AG04449 (cell line): ENCODE data around the gene OR51M1.

Source experiments
- CTCF ChIA-PET: fragments of 350-600 bp; formaldehyde crosslinking; extraction: SDS; loops from one replicate; lab custom pipeline; 2021; ENCODE audit warnings: antibody characterized with exemption; lab: Yijun Ruan, JAX
- POLR2A ChIA-PET: fragments of 400-600, 350-600 bp; formaldehyde crosslinking; extraction: SDS; loops from one replicate; lab custom pipeline; 2020; ENCODE audit warnings: antibody characterized with exemption, inconsistent platforms; lab: Yijun Ruan, JAX
- DNase-seq: peaks from one replicate; pipeline ENCODE4 v3.0.0-alpha.2; 2010; ENCODE audit warnings: low read depth, low spot score
- H3K4me3 ChIP-seq: 2 replicates; pipeline ENCODE4 v1.5.1; 2011; ENCODE audit warnings: low read depth, mild to moderate bottlenecking, control low read depth, low read length
- TF ChIP-seq, protein P1 (sequence below): IDR thresholded peaks from one replicate; pipeline ENCODE4 v1.5.1; 2011; ENCODE audit warnings: mild to moderate bottlenecking, moderate library complexity, low read length, control low read depth, inconsistent platforms; ENCODE audit not compliant: insufficient read depth; ENCODE audit errors: missing control alignments

The OR51M1 gene

DNA sequence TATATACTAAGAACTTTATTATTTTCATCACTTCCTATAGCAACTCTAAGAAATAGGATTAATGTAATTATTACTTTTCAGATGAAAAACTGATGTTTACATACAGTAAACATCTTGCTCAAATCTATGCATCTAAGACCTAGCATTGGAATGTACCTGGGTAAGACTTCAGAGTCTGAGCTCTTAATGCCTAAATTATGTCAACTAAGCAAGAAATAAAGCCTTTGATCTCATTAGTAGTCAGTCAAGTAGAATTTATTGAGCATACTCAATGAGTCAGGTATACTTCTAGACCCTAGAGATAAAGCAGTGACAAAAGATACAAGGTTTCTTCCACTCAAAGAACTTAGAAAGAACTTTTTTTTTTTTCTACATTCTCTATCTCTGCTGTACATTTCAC lies 21.6 kb downstream of the OR51M1 start:
- CTCF ChIA-PET, result interaction anchor here (1.1 kb wide), 1 partner anchor 779 kb away, joined by 3 read pairs; no protein-coding TSS in a partner anchor
- TF ChIP-seq, protein P1, sequence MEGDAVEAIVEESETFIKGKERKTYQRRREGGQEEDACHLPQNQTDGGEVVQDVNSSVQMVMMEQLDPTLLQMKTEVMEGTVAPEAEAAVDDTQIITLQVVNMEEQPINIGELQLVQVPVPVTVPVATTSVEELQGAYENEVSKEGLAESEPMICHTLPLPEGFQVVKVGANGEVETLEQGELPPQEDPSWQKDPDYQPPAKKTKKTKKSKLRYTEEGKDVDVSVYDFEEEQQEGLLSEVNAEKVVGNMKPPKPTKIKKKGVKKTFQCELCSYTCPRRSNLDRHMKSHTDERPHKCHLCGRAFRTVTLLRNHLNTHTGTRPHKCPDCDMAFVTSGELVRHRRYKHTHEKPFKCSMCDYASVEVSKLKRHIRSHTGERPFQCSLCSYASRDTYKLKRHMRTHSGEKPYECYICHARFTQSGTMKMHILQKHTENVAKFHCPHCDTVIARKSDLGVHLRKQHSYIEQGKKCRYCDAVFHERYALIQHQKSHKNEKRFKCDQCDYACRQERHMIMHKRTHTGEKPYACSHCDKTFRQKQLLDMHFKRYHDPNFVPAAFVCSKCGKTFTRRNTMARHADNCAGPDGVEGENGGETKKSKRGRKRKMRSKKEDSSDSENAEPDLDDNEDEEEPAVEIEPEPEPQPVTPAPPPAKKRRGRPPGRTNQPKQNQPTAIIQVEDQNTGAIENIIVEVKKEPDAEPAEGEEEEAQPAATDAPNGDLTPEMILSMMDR, result no peak
- H3K4me3 ChIP-seq, result no peak overlapping the region
- DNase-seq, result no peak
- POLR2A ChIA-PET, result no interaction called here

DNA sequence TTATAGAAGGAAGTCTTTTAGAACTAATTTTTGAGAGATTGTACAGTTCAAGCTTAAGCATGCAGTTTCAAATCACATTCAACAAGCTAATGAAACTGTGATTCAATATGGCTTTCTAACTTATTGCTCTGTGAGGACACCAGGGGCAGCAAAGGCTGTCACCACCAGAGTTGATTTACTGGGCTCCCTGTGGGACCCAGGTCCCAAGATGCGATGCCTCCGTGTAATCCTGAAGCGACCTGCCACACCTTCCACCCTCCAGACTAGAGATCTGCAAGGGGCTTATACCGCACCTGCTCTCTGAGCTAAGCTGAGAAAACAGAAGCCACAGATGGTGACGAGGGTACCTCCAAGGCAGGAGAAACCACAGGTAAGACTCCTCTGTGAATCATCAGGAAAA lies 37.4 kb downstream of the OR51M1 start:
- ChIA-PET CTCF (no interaction called here), POLR2A (no interaction called here)
- TF ChIP-seq, protein P1, result no peak
- no peak overlapping the region for H3K4me3 ChIP-seq
- no peak for DNase-seq

DNA sequence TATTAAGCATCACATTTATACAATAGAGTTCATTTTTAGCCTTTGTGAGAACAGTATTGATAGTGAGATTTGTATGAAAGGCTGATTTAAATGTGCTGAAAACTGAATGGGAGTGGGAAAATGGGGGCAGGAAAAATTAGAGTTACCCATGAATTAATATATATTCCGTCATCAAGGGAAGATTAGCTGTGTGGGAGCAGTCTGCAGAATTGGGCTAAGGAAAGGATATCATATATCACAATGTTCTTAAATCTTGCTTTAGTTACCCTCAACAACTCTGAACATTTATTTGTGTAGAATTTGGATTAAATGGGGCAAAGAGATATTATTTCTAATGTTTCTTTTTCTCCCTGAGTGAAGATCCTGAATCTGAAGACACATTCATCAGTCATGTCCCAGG lies 38.2 kb downstream of the OR51M1 start, which contains the start of gene OR51Q1:
Gene OR51Q1 (plus strand): TSS at position 301 of the 400 bp plus-strand sequence. CDS start 90 bp downstream, at position 391.
- TF ChIP-seq, protein P1, result no peak
- no peak for DNase-seq
- CTCF ChIA-PET, result no interaction called here
- POLR2A ChIA-PET, result no interaction called here
- H3K4me3 ChIP-seq, result no peak within 1 kb of the TSS

DNA sequence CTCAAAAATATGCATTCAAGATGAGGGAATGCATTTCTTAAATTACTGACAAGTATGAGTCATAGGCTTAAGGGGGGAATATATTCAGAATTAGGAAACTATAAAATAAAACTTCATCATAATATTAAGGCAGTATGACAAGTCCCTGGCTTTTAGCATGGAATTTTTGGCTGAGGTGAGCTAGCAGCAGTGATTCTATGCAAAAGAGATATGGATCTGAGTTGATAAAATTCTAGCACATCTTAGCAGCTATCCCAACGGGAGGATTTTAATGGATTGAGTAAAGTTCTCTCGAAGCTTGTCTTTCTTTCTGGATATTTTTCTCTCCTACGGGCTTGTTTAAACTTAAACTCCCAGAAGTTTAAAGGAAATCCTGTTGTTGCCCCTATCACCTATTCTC lies 39.5 kb downstream of the OR51M1 start:
- TF ChIP-seq, protein P1, result no peak
- ChIA-PET CTCF (no interaction called here), POLR2A (no interaction called here)
- no peak overlapping the region for H3K4me3 ChIP-seq
- no peak for DNase-seq

DNA sequence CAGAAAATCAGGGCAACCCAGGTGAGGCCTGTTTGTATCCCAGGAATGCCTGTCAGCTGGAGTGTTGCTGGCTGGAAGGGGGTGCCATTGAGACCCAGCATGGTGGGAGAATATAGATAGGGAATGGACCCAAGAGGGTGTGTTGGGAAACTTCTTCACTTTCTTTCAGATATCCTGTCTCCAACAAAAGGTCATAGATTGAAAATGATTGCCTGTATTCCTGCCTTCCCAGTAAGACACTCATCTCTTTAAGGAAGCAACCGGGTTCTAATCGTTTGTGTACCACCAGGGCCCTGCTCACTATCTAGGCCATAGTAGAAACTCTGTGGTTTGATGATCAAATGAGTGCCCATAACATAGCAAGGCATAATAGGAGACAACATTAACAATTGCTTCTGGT lies 57.8 kb downstream of the OR51M1 start, which contains the start of gene OR51I1:
Gene OR51I1 (minus strand): TSS at position 101 of the 400 bp plus-strand sequence. CDS start 0 bp downstream, at position 101.
- H3K4me3 ChIP-seq, result no peak within 1 kb of the TSS
- no peak for DNase-seq
- ChIA-PET CTCF (no interaction called here), POLR2A (no interaction called here)
- TF ChIP-seq, protein P1, result no peak
